IMR-90 (cell line): ENCODE measurements around the gene SHC4. TPM values are rescaled to one million over a fixed set of nuclear protein-coding genes. Genes with fewer than 3 reads are reported as not detected.

Source experiments
- ATAC-seq: fragments of 200-7000 bp; cut with Tn5 transposase; 2 replicates; pipeline ENCODE4 v1.9.1; 2020; ENCODE audit warnings: low read depth, mild to moderate bottlenecking, moderate library complexity
- BruUV-seq: library from RNA; stranded (reverse); fragments of 400-500 nt; replicated peaks from 2 replicates; lab custom pipeline; 2021; lab: Mats Ljungman, UMichigan
- CTCF ChIA-PET: fragments of 300-600 bp; formaldehyde crosslinking; extraction: SDS; loops from one replicate; lab custom pipeline; 2021; ENCODE audit warnings: antibody characterized with exemption; lab: Yijun Ruan, JAX
- POLR2A ChIA-PET: fragments of 300-600 bp; sonication (Branson Sonifier 250); formaldehyde crosslinking; loops from one replicate; lab custom pipeline; 2022; ENCODE audit warnings: antibody characterized with exemption; ENCODE audit not compliant: unreplicated experiment; lab: Charles Lee
- DNase-seq: peaks from one replicate; pipeline ENCODE4 v3.0.0; 2013
- H2AFZ ChIP-seq: replicated peaks from 2 replicates; pipeline ENCODE3; 2013; ENCODE audit warnings: low read length, mild to moderate bottlenecking; ENCODE audit not compliant: poor library complexity
- H2AK5ac ChIP-seq: 2 replicates; pipeline ENCODE4 v1.6.1; 2013; ENCODE audit warnings: low read depth, low read length, inconsistent platforms
- H2AK9ac ChIP-seq: replicated peaks from 2 replicates; pipeline ENCODE3; 2013; ENCODE audit warnings: mild to moderate bottlenecking, low read depth, low read length, moderate library complexity; ENCODE audit not compliant: poor library complexity
- H2BK120ac ChIP-seq: 2 replicates; pipeline ENCODE4 v1.6.1; 2013; ENCODE audit warnings: low read depth, low read length, inconsistent platforms
- H2BK15ac ChIP-seq: 3 replicates; pipeline ENCODE4 v1.6.1; 2013; ENCODE audit warnings: low read depth, low read length, inconsistent platforms
- H2BK20ac ChIP-seq: 2 replicates; pipeline ENCODE4 v1.6.1; 2013; ENCODE audit warnings: low read depth, mild to moderate bottlenecking, inconsistent platforms, low read length, moderate library complexity
- H2BK5ac ChIP-seq: 2 replicates; pipeline ENCODE4 v1.6.1; 2013; ENCODE audit warnings: mild to moderate bottlenecking, low read depth, low read length, inconsistent platforms; ENCODE audit not compliant: poor library complexity, severe bottlenecking
- H3K14ac ChIP-seq: replicated peaks from 2 replicates; pipeline ENCODE4 v1.6.1; 2013; ENCODE audit warnings: low read depth, low read length, inconsistent platforms
- H3K18ac ChIP-seq: 2 replicates; pipeline ENCODE4 v1.6.1; 2013; ENCODE audit warnings: low read depth, low read length, control low read depth
- H3K23ac ChIP-seq: 2 replicates; pipeline ENCODE4 v1.6.1; 2013; ENCODE audit warnings: low read depth, low read length, inconsistent platforms
- H3K27ac ChIP-seq: 2 replicates; pipeline ENCODE4 v1.5.1; 2013; ENCODE audit warnings: mild to moderate bottlenecking, control low read depth, low read length; ENCODE audit not compliant: insufficient read depth
- H3K27me3 ChIP-seq: 2 replicates; pipeline ENCODE4 v1.6.1; 2013; ENCODE audit warnings: low read length; ENCODE audit not compliant: control insufficient read depth, insufficient read depth
- H3K36me3 ChIP-seq: 2 replicates; pipeline ENCODE4 v1.6.1; 2013; ENCODE audit warnings: low read length, mixed read lengths; ENCODE audit not compliant: control insufficient read depth, insufficient read depth
- H3K4ac ChIP-seq: 2 replicates; pipeline ENCODE4 v1.6.1; 2013; ENCODE audit warnings: low read depth, low read length, inconsistent platforms
- H3K4me1 ChIP-seq: 2 replicates; pipeline ENCODE4 v1.6.1; 2013; ENCODE audit warnings: low read length, mixed read lengths; ENCODE audit not compliant: control insufficient read depth, insufficient read depth
- H3K4me2 ChIP-seq: 2 replicates; pipeline ENCODE4 v1.6.1; 2013; ENCODE audit warnings: low read depth, mild to moderate bottlenecking, control low read depth, low read length, moderate library complexity
- H3K4me3 ChIP-seq: 2 replicates; pipeline ENCODE4 v1.5.1; 2013; ENCODE audit warnings: low read depth, mild to moderate bottlenecking, control low read depth, low read length, moderate library complexity; ENCODE audit not compliant: insufficient read depth
- H3K56ac ChIP-seq: 2 replicates; pipeline ENCODE4 v1.6.1; 2013; ENCODE audit warnings: low read length, inconsistent platforms; ENCODE audit not compliant: insufficient read depth; ENCODE audit errors: extremely low read depth
- H3K79me1 ChIP-seq, 2 experiments: 2 replicates each; pipeline ENCODE4 v1.6.1; 2013; ENCODE audit warnings: low read length in 2 of 2, inconsistent platforms in 1 of 2, low read depth in 1 of 2
- H3K9ac ChIP-seq: 2 replicates; pipeline ENCODE4 v1.6.1; 2013; ENCODE audit warnings: low read depth, low read length, control low read depth
- H3K9me1 ChIP-seq: 2 replicates; pipeline ENCODE4 v1.6.1; 2013; ENCODE audit warnings: low read length, inconsistent platforms; ENCODE audit not compliant: insufficient read depth
- H3K9me3 ChIP-seq: 2 replicates; pipeline ENCODE4 v1.6.1; 2013; ENCODE audit warnings: low read length; ENCODE audit not compliant: control insufficient read depth, insufficient read depth
- H4K20me1 ChIP-seq: 2 replicates; pipeline ENCODE4 v1.6.1; 2013; ENCODE audit warnings: low read length, inconsistent platforms; ENCODE audit not compliant: insufficient read depth
- H4K5ac ChIP-seq: 2 replicates; pipeline ENCODE4 v1.6.1; 2013; ENCODE audit warnings: mild to moderate bottlenecking, low read depth, low read length, control low read depth
- H4K8ac ChIP-seq, 2 experiments: 2 replicates each; pipeline ENCODE4 v1.6.1; 2013; ENCODE audit warnings: low read depth in 2 of 2, low read length in 2 of 2, control low read depth in 1 of 2, inconsistent platforms in 1 of 2
- H4K91ac ChIP-seq: 2 replicates; pipeline ENCODE4 v1.6.1; 2013; ENCODE audit warnings: low read depth, low read length, inconsistent platforms; ENCODE audit not compliant: insufficient read depth
- BHLHE40 ChIP-seq: fragments of 150-350 bp; IDR thresholded peaks from 2 replicates; pipeline ENCODE4 v1.6.1; 2016; ENCODE audit warnings: mild to moderate bottlenecking, low read depth, low read length
- CEBPB ChIP-seq: IDR thresholded peaks from 2 replicates; pipeline ENCODE4 v1.6.1; 2012; ENCODE audit warnings: low read depth, low read length, improper control_type of control experiment
- CHD1 ChIP-seq: IDR thresholded peaks from 2 replicates; pipeline ENCODE4 v1.6.1; 2012; ENCODE audit warnings: low read depth, low read length, improper control_type of control experiment
- FOS ChIP-seq: fragments of 150-350 bp; IDR thresholded peaks from 2 replicates; pipeline ENCODE4 v1.6.1; 2016; ENCODE audit warnings: low read depth, low read length
- MAFK ChIP-seq: IDR thresholded peaks from 2 replicates; pipeline ENCODE4 v1.6.1; 2012; ENCODE audit warnings: low read depth, low read length, improper control_type of control experiment
- MAZ ChIP-seq: IDR thresholded peaks from 2 replicates; pipeline ENCODE4 v1.6.1; 2012; ENCODE audit warnings: low read depth, mild to moderate bottlenecking, low read length, improper control_type of control experiment, moderate library complexity, borderline replicate concordance
- NFE2L2 ChIP-seq: fragments of 150-350 bp; IDR thresholded peaks from 2 replicates; pipeline ENCODE4 v1.6.1; 2016; ENCODE audit warnings: low read depth, mild to moderate bottlenecking, low read length
- RCOR1 ChIP-seq: IDR thresholded peaks from 2 replicates; pipeline ENCODE4 v1.6.1; 2012; ENCODE audit warnings: mild to moderate bottlenecking, low read length, improper control_type of control experiment; ENCODE audit not compliant: insufficient replicate concordance
- WGBS, 2 experiments: methylation state at CpG; one replicate each; pipeline versions ENCODE4 v1.1.5 to v1.1.7; 2013; ENCODE audit warnings: missing lambda C conversion rate in 2 of 2; ENCODE audit not compliant: insufficient read length in 1 of 2; ENCODE audit errors: extremely low coverage in 2 of 2; 5-methylcytosine and 5-hydroxymethylcytosine counted together
- dilution Hi-C: fragments of 300-500 bp; cut with HindIII; formaldehyde crosslinking; loops from one replicate; pipeline ENCODE4 v1.14.3; 2018; ENCODE audit warnings: low sequenced_read_pairs; ENCODE audit not compliant: unreplicated experiment
- in situ Hi-C: fragments of 300-500 bp; cut with MboI; formaldehyde crosslinking; loops from 3 replicates; pipeline ENCODE4 v1.14.3; 2019; ENCODE audit warnings: low sequenced_read_pairs, inconsistent platforms, mixed read lengths
- intact Hi-C: fragments of 100-400 bp; cut with micrococcal nuclease; formaldehyde crosslinking; loops from 2 replicates; pipeline ENCODE4 v1.10.0; 2022
- polyA plus RNA-seq, 3 experiments: library from polyadenylated mRNA; depleted of rRNA; stranded (reverse); fragments of >200 nt; gene quantifications; 2 replicates each; pipeline ENCODE4 v1.2.3, GENCODE V29; 2012; ENCODE audit warnings: low replicate concordance in 1 of 3
- total RNA-seq: library from RNA; depleted of rRNA; stranded (reverse); fragments of >200 nt; gene quantifications from 2 replicates; pipeline ENCODE4 v1.2.3, GENCODE V29; 2012

Gene SHC4
- total and polyA plus RNA-seq, 2 of the 4 experiments (the other 2 are of a cell fraction), result 0.91 to 2.7 TPM

DNA sequence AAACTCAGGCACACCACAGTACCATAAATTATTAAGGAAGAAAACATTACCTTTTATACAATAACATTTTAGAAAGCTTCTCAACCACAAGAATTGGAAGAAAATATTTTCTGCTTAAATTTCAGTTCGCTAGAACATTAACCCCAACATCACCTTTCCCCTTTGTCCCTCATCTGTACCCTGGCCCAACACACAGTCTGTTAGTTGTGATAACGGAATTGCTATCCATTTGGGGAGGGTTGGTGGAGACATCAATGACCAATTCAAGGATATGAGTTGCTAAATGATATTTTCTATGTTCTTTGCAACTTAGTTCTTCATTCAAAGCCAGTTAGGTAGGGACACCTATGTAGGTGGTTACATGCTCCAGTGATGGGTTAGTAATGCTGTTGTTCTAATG is 80.0 kb downstream of the SHC4 start:
- ATAC-seq, result no peak
- Histone ChIP-seq H3K9me1 (peaks cover 3% of the 10 kb centered on the region; the same call in 1 of the 2 replicates), H4K20me1 (peaks cover 3% of the 10 kb centered on the region; the same call in 1 of the 2 replicates), H2BK5ac (no peak overlapping the region), H3K23ac (no peak overlapping the region), H2BK15ac (no peak overlapping the region), H3K14ac (no peak overlapping the region), H3K18ac (no peak overlapping the region), H3K4me2 (no peak overlapping the region), H3K4me1 (peaks cover 9% of the 10 kb centered on the region; the same call in 1 of the 2 replicates), H4K91ac (no peak overlapping the region; the same call in 1 of the 2 replicates), H3K79me1 (peaks cover 7 to 21% of the 10 kb centered on the region in 2 experiments), H3K9me3 (no peaks in the 10 kb centered on the region), H3K9ac (no peak overlapping the region), H4K8ac (no peak overlapping the region), H3K36me3 (no peaks in the 10 kb centered on the region), H2AFZ (no peak overlapping the region), H3K4ac (no peak overlapping the region), H2AK9ac (no peak overlapping the region), H2BK20ac (no peak overlapping the region), H3K56ac (no peak overlapping the region), H2BK120ac (no peak overlapping the region), H4K5ac (no peak overlapping the region), H3K27me3 (no peaks in the 10 kb centered on the region), H3K27ac (no peak overlapping the region), H2AK5ac (no peak overlapping the region), H3K4me3 (no peak overlapping the region)
- no CpG with 5 or more reads among the region's 2 CpGs for WGBS, 2 experiments
- ChIA-PET POLR2A (no interaction called here), CTCF (no interaction called here)
- no peak for TF ChIP-seq BHLHE40
- TF ChIP-seq CHD1, result no peak
- no peak for TF ChIP-seq NFE2L2
- no peak for TF ChIP-seq RCOR1
- TF ChIP-seq FOS, result no peak
- TF ChIP-seq MAZ, result no peak
- no peak for TF ChIP-seq CEBPB
- no peak for TF ChIP-seq MAFK
- no peak for DNase-seq
- dilution Hi-C loops (no loop called here), in situ Hi-C loops (no loop called here), intact Hi-C loops (no loop called here)
- no TSS peak for BruUV-seq
